NCI-H526 (cell line): ENCODE results near the gene HVCN1.

Experiments
- DNase-seq, 2 experiments: peaks; one replicate each; lab custom pipeline; 2025; lab: John Stamatoyannopoulos, UW

Gene HVCN1

DNA sequence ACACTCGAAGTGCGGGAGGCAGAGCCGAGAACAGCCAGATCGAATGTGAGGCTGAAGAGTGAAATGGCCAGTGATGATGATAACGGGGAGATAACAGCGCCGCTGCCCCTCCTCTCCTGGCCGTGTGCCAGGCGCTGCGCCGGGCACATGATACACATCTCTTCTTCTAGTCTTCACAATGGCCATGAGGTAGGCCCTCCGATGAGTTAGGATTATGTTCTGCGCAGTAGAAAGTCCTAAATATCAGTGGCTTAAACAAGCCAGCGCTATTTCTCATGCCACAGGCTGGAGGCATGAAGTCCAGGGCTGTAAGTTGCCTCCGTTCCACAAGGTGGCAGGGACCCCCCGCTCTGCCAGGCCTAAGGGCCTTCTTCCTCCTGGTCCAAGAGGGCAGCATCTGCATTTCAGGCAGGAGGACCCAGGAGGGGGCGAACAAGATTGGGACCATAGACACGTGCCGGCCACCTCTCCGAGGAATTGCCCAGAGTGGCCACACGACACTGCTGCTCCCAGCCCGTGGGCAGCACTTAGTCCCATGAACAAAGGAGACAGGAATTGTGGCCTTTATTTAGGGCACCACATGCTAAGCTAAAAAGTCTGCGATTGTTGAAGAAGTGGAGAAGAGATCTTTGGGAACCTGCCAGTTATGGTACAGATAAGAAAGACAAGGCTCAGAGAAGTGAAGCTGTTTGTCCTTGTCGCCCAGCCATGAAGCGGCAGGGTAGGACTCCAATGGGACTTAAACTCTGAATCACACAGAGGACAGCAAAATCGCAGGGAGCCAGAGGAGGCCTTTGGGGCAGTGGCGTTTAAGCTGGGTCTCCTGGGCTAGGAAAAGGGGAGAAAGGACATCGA, 10.9 kb upstream of the HVCN1 start:
- no peak for DNase-seq

DNA sequence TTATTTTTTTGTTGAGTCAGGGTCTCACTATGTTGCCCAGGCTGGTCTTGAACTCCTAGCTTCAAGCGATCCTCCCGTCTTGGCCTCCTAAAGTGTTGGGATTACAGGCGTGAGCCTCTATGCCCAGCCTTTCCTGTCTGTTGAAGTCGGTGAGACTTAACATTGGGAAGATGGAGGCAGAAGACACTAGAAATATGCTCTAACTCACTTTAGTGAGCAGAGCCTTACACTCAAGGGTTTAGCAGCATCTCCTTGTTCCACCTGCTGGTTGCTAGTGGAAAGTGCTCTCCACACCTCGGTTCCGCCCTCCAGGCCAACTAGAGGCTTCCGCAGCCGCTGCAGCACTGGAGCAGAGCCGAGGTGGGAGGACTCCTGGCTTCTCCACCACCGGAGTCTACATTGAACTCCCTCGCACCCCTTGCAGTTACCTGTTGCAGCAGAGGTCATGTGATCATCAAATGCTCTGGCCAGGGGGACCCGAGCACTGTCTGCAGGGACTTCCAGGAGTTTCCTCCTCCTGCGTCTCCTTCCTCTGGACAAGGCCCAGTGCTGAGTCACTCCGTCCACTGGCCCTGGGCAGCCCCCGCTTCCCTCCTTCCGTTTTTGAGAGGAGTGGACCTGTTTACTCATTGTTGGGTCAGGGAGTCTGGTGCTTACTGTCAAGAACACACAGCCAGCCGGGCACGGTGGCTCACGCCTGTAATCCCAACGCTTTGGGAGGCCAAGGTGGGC, 9.4 kb upstream of the HVCN1 start:
- DNase-seq: peak; percentile 44 to 87

DNA sequence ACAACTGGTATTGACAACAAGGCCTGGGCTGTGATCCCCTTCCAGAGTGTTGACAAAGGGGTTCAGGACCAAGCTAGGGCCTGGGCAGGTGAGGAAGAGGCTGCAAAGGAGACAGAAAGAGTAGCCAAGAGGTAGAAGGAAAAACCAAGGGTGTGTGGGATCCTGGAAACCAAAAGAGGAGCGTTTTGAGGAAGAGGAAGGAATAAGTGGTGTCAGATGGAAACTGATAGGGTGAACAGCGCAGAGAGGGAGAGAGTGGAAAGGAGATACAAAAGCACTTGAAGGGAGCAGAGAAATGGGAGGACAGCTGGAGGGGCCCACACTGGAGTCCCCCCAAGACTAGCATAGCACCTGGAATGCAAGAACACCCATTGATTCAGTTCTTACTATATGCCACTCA, 8.3 kb upstream of the HVCN1 start:
- no peak for DNase-seq

- no peak for DNase-seq
Observed at GRCh38 chr12:110696283-110696682, 7.4 kb upstream of the HVCN1 start.

- no peak for DNase-seq
Observed at GRCh38 chr12:110694330-110694901, 5.5 kb upstream of the HVCN1 start.

- no peak for DNase-seq
Observed at GRCh38 chr12:110693731-110694130, 4.8 kb upstream of the HVCN1 start.

DNA sequence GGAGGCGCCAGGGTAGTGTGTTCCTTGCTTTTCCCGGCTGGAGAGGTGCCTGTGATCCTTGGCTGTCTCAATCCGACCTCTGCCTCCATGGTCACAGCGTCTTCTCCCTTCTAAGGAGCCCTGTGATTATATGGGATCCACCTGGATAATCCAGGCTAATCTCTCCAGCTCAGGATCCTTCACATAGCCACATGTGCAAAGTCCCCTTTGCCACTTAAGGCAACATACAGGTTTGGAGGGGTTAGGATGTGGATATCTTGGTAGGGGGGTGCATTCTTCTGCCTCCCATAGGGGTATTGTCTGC, 1.2 kb upstream of the HVCN1 start:
- no peak for DNase-seq

DNA sequence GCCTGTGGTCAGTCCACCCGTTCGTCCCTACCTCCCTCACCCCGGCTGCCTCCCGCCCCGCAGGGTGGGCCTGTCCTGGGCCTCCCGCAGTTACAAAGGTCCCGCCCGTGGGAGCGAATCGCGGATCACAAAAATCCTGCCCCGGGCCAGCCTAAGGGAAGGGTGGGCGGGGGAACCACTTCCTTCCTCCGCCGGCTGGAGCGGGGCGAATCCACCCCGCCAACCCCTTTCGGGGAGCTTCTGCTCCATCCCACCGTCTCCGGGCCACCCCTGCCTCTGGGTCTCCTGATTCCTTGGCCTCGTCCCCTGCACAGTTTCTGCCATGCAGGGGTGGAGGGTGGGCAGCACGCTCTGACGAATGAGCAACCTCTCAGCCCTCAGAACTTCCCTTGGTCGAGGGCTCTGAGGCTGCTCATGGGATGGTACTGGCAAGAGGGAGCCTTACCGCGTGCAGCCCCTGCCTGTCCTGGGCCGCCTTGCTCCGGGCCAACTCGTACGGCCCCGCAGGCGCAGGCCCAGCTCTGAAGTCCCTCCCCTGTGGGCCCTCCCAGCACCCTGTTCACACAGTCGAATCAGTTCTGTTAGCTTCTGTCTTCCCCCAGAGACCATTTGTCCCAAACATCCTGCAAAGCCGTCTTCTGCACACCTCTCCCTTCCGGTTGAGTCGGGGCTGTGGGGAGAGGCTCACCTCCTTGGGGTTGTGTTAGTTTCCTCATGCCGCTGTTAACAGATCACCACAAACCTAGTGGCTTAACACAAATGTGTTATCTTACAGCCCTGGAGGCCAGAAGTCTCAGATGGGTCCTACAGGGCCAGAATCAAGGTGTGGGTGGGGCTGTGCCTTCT, 589 bp upstream of the HVCN1 start:
- peak in 1 of 2 experiments; percentile 48 for DNase-seq

DNA sequence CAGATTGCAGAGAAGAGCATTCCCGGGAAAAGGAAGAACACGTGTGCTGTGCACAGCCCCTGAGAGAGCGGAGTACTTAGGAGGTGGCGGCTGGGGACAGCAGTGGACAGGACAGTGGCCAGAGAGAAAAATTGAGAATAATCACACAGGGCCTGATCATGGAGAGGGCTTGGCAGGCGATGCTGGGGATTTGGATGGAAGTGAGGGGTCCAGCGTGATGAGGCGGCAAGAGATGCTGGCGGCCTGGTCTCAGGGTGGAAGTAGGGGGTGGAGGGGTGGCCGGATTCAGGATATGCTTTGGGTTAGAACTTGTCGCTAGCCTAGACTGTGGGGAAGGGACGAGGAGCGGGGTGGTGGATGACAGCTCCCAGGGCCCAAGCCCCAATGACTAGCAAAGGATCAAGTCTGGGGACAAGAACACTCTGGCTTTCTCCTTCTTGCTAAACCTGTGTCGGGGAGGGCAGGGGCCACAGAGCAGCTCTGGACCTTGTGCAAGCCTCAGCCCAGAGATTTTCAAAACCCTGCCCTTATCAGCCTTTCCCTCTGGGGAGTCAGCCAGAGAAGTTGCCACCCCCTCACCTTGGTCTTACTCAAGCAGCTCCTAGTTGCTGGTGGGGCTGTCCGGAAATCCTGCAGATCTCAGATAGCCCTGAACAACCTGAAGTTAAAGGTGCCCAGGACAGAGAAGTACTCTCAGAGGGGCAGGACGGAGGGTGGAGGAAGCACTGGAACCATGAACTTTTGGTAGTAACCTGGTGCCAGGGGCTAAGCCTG, 1.3 kb downstream of the HVCN1 start:
- DNase-seq: no peak

DNA sequence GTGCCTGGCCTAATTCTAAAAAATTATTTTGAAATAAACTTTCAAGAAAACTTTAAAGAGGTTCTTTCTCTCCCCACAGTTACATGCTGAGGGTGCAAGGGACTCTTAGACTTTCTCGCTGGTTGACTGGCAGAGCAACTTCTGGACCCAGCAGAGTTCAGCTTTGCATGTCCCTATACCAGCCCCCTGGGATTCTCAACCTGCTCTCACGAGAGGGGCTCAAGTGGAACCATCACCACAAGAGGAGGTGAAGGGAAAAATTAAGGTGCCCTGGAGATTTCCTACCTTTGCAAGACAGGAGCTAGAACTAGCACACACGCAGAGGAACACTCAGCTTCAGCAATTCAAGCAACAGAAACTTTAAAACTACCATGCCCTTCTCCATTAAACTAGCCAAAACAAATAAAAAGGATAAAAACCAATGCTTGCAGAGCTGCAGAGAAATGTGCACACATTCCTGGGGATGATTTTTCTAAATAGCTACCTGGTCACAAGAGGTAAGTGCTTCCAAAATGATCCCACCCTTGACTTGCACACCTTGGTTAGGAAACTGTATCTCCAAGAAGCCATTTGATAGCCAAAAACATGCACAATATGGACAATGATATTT, 2.5 kb downstream of the HVCN1 start:
- no peak for DNase-seq

DNA sequence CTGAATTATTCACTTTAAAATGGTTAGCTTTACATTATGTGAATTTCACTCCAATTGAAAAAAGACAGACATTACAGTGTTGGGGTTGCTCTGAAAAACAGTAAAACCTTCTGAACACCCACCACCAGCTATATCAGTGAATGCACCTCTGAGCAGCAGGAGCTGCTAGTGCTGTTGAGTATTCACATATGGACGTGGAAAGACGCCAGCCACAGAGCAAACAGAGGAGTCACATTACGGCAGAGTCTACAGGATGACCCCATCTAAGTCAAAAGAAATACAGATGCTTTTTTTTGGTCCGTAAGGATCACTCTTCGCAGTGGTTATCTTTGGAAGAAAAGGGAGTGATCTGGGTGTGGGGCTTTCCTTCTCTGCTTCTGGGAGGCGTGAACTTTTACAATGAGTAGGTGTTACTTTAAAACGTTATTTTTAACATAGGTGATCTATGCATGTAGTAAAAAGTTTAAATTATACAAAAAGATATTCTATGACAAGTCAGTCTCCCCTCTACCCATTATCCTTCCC, 4.5 kb downstream of the HVCN1 start:
- no peak for DNase-seq

- no peak for DNase-seq
Observed at GRCh38 chr12:110683888-110684287, 5.0 kb downstream of the HVCN1 start.

GRCh38 chr12:110680032-110680431, 8.9 kb downstream of the HVCN1 start:
- DNase-seq: no peak

- DNase-seq: no peak
Observed at GRCh38 chr12:110679201-110679600, 9.7 kb downstream of the HVCN1 start.

- DNase-seq: no peak
Observed at GRCh38 chr12:110677982-110678381, 10.9 kb downstream of the HVCN1 start.

DNA sequence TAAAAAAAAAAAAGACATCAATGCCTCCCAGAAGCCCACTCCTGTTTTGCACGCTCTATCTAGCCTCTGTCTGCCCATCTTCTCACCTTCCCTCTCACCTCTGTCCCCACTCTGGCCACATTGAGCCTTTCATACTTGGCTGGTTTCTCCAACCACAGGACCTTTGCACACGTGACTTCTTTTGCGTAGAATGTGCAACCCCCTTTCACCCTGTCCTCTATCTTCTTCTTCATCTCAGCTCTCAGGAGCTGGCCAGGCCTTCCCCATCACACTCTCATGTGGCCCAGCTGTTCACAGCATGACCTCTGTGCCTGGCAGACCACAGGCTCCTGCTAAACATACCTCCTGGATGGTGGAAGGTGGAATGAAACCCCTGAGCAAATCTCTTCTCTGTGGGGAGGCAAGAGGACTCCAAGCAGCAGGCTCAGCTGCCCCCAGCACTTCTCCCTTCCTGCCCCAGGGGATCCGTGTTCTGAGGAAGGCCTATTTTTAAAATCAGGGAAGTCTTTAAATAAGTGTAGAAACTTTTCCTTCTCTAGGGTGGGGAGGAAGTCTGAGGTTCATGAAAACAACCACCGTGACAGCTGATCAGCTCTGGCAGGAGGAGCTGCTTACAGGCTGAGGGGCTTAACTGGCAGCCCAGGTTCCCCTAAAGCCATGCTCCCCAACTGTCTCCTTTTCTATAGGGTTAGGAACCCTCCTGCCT, 11.6 kb downstream of the HVCN1 start:
- no peak for DNase-seq

- no peak for DNase-seq
Observed at GRCh38 chr12:110676171-110676570, 12.7 kb downstream of the HVCN1 start.

DNA sequence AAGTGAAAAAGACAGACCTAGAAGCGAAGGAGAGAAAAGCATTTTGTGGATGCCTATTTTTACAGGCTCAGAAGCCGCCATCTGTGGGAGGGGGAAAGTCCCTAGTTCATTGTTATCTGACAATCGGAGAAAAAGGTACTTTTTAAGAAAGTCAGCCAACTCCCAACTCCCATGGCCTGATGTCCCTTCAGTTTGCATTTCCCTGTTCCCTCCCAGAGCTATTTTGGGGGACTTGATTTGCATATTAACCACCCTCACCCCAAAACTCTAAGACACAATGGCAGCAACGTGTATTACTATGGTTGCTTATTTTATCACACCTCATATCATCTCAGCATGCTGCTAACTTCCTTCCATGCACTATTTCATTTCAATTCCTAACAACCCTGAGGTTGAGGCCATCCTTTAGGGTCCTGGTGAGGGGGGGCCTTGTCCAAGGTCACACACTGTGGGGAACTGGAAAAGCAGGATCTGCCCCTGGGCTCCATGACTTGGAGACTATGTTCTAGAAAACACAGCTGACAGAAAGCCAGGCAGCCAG, 18.7 kb downstream of the HVCN1 start:
- no peak for DNase-seq

- DNase-seq: no peak
Observed at GRCh38 chr12:110669193-110669502, 19.8 kb downstream of the HVCN1 start.
